ENCODE results near the gene CD247.

The CD247 gene

DNA sequence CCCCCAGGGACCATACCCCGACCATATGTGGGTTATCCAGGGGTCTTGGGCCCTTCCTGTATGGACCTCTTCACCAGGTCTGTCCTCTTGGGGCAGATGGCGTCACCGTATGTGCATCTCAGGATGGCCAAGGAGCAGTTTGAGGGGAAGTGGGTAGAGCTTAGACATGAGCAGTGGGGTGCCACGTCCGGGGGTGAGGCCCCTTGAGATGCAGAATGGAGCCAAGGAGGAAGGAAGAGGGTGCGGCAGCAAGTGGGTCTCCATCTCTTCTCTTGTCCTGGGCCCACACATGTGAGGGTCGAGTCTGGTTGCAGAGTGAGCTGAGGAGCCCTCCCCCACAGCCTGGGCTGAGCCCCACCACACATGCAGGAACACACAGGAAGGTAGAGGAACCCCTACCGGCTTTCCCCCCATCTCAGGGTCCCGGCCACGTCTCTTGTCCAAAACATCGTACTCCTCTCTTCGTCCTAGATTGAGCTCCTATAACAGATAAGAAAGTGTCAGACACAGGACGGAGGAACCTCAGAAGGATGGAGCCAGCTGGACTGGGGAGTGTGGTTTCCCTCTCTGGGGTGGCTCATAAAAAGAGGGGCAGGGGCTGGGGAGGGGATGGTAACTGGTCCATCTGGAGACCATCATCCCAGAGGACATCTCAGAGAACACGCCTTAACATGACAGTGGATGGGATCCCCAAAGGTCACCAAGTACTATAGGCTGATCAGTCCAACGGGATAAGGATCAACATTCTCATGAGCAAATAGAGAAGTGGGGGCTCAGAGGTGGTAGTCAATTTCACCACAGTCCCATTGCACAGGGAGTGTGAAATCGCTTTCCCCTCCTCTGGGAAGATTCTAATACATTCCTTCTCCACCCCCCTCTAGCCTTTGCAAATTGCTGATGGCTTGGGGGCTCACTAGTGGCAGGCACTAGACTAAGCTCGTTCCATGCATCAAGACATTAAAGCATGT, 79.9 kb downstream of the CD247 start:
- no peak for TF ChIP-seq POLR2A (IDR thresholded peaks at IDR 0.05; ENCODE audit: extremely low read depth, insufficient read length)
- DNase-seq (ENCODE audit: low read depth): peak; percentile 27
- H3K4me3 ChIP-seq (ENCODE audit: low read depth, low read length): no peak overlapping the region

DNA sequence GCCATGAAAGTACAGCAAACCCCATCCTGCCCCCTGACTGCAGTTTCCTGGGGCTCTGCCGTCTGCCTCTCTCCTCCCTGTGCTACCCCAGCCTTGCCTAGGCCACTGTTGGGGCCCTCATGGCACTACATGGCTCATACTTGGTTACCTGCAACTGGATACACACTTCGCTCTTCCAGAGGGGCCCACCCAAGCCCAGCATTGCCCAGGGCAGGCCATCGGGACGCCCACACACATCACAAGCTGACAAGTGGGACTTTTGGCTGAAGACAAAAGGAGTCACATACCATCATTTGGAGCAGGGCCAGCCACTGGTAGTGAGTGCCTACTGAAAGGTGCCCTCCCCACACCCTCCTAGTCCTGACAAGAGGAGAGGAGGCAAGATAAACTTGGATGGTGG, 82.8 kb downstream of the CD247 start:
- H3K4me3 ChIP-seq (ENCODE audit: low read depth, low read length): no peak overlapping the region
- TF ChIP-seq, protein P1, sequence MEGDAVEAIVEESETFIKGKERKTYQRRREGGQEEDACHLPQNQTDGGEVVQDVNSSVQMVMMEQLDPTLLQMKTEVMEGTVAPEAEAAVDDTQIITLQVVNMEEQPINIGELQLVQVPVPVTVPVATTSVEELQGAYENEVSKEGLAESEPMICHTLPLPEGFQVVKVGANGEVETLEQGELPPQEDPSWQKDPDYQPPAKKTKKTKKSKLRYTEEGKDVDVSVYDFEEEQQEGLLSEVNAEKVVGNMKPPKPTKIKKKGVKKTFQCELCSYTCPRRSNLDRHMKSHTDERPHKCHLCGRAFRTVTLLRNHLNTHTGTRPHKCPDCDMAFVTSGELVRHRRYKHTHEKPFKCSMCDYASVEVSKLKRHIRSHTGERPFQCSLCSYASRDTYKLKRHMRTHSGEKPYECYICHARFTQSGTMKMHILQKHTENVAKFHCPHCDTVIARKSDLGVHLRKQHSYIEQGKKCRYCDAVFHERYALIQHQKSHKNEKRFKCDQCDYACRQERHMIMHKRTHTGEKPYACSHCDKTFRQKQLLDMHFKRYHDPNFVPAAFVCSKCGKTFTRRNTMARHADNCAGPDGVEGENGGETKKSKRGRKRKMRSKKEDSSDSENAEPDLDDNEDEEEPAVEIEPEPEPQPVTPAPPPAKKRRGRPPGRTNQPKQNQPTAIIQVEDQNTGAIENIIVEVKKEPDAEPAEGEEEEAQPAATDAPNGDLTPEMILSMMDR (IDR thresholded peaks at IDR 0.05; ENCODE audit: low read depth, low read length): no peak
- TF ChIP-seq MYC (IDR thresholded peaks at IDR 0.05; ENCODE audit: low read depth, low read length): no peak
- TF ChIP-seq POLR2A (IDR thresholded peaks at IDR 0.05; ENCODE audit: extremely low read depth, insufficient read length): no peak
- TF ChIP-seq, protein P2, sequence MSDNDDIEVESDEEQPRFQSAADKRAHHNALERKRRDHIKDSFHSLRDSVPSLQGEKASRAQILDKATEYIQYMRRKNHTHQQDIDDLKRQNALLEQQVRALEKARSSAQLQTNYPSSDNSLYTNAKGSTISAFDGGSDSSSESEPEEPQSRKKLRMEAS (IDR thresholded peaks at IDR 0.05; ENCODE audit: low read depth, low read length): no peak
- DNase-seq (ENCODE audit: low read depth): no peak

DNA sequence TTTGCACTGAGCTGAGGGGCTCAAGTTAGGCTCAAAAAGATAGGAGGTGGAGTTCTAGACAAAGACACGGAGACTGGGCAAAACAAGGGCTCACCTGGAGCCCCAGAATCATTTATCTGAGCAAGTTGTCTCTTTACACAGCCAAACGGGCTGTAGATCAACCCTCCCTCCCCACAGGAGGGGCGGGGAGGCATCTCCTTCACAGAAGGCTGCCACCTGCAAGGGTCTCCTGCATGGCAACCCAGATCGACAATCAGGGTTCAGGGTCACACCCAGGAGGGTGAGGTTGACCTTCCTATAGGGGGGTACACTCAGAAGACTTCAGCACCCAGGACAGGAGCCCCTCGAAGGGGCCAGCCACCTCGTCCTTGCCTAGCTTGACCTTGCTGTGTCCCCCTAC, 84.0 kb downstream of the CD247 start:
- no peak overlapping the region for H3K4me3 ChIP-seq (ENCODE audit: low read depth, low read length)
- DNase-seq (ENCODE audit: low read depth): no peak
- no peak for TF ChIP-seq MYC (IDR thresholded peaks at IDR 0.05; ENCODE audit: low read depth, low read length)
- TF ChIP-seq POLR2A (IDR thresholded peaks at IDR 0.05; ENCODE audit: extremely low read depth, insufficient read length): no peak
- TF ChIP-seq, protein P1 (IDR thresholded peaks at IDR 0.05; ENCODE audit: low read depth, low read length): no peak
- TF ChIP-seq, protein P2 (IDR thresholded peaks at IDR 0.05; ENCODE audit: low read depth, low read length): no peak

DNA sequence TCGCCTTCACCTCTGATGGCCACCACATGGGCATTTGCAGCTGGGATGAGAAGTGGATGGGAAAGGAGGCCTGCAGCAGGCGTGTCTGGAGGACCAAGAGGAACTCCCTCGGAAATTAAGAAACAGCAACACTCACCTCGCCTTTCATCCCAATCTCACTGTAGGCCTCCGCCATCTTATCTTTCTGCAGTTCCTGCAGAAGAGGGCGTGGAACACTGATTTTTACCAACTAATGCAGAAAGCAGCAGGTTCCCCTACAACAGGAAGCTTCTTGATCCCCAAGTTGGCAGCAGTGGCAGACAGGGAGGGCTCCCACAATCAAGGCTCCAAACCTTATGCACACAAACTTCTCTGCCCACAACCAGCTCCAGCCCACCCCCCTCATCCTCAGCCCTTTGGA, 84.4 kb downstream of the CD247 start:
- H3K4me3 ChIP-seq (ENCODE audit: low read depth, low read length): no peak overlapping the region
- TF ChIP-seq, protein P2 (IDR thresholded peaks at IDR 0.05; ENCODE audit: low read depth, low read length): no peak
- TF ChIP-seq MYC (IDR thresholded peaks at IDR 0.05; ENCODE audit: low read depth, low read length) (no peak), POLR2A (IDR thresholded peaks at IDR 0.05; ENCODE audit: extremely low read depth, insufficient read length) (no peak)
- TF ChIP-seq, protein P1 (IDR thresholded peaks at IDR 0.05; ENCODE audit: low read depth, low read length): no peak
- DNase-seq (ENCODE audit: low read depth): no peak

DNA sequence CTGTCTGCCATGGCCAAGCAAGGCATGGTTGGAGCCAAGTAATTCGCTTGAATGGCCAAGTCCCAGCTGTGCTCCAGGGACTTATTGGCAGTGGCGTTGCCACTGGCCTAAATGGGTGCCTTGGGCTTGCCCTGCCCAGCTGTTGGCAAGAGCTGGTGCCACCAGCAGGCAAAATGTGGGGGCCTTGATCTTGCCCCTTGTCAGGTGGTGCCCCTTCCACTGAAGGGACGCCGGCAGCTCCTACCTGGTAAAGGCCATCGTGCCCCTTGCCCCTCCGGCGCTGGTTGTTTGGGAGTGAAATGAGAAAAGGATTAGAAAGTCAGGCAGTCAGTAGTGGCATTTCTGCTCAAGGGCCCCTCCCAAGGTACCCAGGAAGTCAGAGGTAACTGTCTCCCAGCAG, 85.5 kb downstream of the CD247 start:
- TF ChIP-seq, protein P2 (IDR thresholded peaks at IDR 0.05; ENCODE audit: low read depth, low read length): no peak
- TF ChIP-seq MYC (IDR thresholded peaks at IDR 0.05; ENCODE audit: low read depth, low read length) (no peak), POLR2A (IDR thresholded peaks at IDR 0.05; ENCODE audit: extremely low read depth, insufficient read length) (no peak)
- TF ChIP-seq, protein P1 (IDR thresholded peaks at IDR 0.05; ENCODE audit: low read depth, low read length): no peak

DNA sequence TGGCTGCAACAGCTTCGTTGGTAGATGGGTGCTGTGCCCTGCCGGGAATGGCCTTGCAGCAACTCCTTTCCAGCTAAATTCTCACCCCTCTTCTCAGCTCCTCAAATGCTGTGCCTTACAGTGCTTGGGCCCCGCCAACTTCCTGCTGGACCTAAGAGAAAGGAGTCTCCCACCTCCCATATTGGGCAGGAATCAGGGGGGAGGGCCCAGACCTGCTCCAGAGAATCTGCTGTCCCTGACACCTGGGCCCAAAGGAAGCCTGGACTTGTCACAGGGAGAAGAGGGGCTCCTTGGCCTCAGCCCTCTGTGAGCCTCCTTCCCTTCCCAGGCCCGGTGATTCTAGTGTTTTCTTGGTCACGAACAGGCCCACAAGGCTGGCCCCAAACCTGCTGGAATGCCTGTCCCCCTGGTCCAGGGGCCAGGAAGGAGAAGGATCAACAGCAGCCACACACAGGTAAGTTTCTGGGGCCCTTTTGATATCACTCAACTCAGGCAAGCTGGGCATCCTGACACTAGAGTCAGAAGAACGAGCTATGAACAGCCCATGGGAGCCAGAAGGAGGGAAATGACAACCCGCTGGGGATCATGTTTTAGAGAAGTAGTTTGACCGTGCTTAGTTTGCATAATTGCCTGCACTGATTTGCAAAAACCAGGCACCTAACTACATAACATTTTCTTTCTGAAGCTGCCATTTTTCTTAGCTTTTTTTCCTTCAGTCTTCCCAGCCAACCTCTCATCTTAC, 86.2 kb downstream of the CD247 start:
- H3K4me3 ChIP-seq (ENCODE audit: low read depth, low read length): no peak overlapping the region
- TF ChIP-seq MYC (IDR thresholded peaks at IDR 0.05; ENCODE audit: low read depth, low read length) (no peak), POLR2A (IDR thresholded peaks at IDR 0.05; ENCODE audit: extremely low read depth, insufficient read length) (no peak)
- TF ChIP-seq, protein P1 (IDR thresholded peaks at IDR 0.05; ENCODE audit: low read depth, low read length): no peak
- DNase-seq (ENCODE audit: low read depth): no peak

More for the DNA sequence above, 85.5 kb downstream of the CD247 start:
- H3K4me3 ChIP-seq (ENCODE audit: low read depth, low read length): no peak overlapping the region
- DNase-seq (ENCODE audit: low read depth): no peak

All from NB4 (cell line).